ENCODE measurements around the gene CFAP65. TPM values are rescaled to one million over a fixed set of nuclear protein-coding genes. Genes with fewer than 3 reads are reported as not detected.

Gene CFAP65
- total RNA-seq, 2 experiments from 2014 or later, result not detected

DNA sequence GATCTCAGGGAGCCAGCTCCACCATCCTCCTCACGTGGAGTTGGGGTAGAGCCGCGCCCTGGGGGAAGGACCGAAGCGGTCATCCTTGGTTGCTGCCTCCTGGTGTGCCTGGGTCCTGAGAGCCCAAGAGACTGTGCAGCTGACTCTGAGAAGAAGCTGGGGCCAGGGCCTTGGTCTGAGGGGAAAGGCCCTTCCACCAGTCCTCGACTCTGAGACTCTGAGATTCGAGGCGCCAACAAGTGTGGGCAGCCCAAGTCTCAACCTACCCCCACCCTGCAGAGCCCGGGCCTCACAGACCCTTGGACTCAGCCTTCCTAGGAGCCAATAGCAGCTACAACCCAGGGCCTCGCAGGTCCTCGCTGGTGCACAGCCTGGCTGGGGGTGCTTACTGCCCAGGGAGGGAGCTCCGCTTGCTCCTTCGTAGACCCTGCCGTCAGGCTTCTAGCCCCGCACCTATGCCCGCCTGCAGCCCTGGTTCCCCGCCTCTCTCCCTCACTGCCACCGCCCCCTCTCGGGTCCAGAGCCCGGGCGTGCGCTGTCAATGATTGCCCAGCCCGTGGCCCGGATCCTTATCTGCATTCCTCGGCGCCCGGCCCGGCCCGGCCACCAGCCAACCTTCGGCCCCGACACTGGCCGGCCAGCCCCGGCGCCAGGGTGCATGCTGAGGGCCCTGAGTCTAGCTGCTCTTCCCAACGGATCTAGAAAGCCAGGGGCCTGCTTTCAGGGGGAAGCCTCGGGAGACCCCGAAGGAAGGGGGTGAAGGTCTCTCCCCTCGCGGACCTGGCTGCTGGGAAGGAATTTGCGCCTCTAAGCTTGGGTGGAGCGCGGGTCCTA is 17.4 kb upstream of the CFAP65 start:
- Mint-ChIP-seq H3K27me3 (peaks cover 70% of the 10 kb centered on the region), H3K27ac (no peak overlapping the region), H3K4me1 (peaks cover 18% of the 10 kb centered on the region), H3K4me3 (no peak overlapping the region), H3K9me3 (no peaks in the 10 kb centered on the region), H3K36me3 (ENCODE audit: low read depth) (no peaks in the 10 kb centered on the region)
- ChIA-PET POLR2A (interaction anchor here (1.4 to 1.6 kb wide), 2 partner anchors 22 to 90 kb away, joined by 4 read pairs; no protein-coding TSS in a partner anchor), CTCF (interaction anchor here (0.5 to 8.3 kb wide), 33 partner anchors 9 to 241 kb away, joined by 3 to 115 read pairs (median 5); partner anchors contain the start of genes CFAP65 and ZFAND2B)
- DNase-seq, result no peak

DNA sequence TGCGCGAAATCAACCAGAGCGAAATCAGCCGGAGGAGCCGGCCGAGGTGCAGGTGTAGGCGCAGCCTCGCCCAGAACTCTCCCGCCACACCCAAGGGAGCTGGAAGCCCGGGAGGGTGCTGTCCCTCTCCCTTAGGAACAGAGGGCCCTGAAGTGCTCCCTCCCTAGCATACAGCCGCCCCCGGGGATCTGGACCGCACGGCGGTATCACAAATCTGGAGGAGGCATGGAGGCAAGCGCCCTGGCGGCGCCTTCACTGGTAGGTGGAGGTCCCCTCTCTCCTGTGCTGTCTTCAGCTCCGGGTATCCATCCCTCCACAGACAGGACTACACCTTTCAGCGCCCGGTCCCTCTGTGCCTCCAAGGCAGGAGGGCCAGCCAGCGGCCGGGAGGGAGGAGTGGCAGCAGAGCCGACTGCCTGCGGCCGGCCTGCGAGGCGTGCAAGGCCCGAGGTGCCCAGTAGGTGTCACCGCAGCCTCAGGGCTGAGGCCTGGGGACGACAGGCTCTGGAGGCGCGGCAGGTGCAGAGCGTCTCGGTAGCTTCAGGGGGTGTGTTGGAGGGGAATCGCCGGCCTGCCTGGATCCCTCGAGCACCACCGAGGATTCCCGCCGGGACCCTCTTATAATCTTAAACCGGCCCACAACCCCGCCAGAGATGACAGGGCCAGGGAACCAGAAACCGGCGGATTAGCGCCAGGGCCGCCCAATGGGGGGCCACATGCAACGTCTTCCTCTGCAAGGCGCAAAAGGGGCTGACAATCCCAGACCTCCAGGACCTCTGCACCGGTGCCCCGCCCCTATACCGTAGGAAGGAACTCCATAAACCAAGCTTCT is 16.6 kb upstream of the CFAP65 start:
- peak; percentile 78 for DNase-seq
- CTCF ChIA-PET, result interaction anchor here (0.5 to 8.3 kb wide), 33 partner anchors 9 to 242 kb away, joined by 3 to 115 read pairs (median 5); partner anchors contain the start of genes CFAP65 and ZFAND2B
- Mint-ChIP-seq H3K4me3 (no peak overlapping the region), H3K27me3 (peaks cover 63% of the 10 kb centered on the region), H3K36me3 (ENCODE audit: low read depth) (no peaks in the 10 kb centered on the region), H3K9me3 (no peaks in the 10 kb centered on the region), H3K4me1 (peaks cover 18% of the 10 kb centered on the region), H3K27ac (no peak overlapping the region)
- POLR2A ChIA-PET, result no interaction called here

DNA sequence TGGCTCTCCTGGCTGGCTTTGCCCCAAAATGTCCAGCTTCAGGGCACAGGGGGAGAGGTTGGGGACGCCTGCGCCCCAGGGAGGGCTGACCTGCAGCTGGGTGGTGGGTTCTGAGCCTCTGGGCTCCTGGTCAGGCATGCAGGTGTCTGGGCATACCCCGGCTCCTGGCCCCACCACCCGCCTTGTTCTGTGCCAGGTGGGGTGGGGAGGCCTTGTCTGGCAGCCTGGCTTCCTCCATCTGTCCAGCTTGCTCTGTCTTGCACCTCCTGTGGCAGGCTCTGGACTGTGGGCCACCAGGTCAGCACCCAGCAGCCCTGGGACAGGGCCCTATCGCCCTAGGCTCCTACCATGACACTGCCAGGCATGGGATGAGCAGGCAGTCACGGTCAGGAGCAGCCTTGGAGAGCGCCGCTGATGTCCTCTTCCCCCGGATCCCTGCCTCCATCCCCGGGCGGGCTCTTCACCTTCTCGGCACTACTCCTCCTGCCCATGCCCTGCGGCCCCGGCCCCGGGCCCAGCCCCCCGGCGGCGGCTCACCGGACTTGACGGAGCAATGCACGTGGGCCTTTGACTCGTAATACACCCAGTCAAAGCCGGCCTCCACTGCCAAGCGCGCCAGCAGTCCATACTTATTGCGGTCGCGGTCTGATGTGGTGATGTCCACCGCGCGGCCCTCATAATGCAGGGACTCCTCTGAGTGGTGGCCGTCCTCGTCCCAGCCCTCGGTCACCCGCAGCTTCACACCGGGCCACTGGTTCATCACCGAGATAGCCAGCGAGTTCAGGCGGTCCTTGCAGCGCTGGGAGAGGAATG is 15.8 kb upstream of the CFAP65 start:
- POLR2A ChIA-PET, result no interaction called here

DNA sequence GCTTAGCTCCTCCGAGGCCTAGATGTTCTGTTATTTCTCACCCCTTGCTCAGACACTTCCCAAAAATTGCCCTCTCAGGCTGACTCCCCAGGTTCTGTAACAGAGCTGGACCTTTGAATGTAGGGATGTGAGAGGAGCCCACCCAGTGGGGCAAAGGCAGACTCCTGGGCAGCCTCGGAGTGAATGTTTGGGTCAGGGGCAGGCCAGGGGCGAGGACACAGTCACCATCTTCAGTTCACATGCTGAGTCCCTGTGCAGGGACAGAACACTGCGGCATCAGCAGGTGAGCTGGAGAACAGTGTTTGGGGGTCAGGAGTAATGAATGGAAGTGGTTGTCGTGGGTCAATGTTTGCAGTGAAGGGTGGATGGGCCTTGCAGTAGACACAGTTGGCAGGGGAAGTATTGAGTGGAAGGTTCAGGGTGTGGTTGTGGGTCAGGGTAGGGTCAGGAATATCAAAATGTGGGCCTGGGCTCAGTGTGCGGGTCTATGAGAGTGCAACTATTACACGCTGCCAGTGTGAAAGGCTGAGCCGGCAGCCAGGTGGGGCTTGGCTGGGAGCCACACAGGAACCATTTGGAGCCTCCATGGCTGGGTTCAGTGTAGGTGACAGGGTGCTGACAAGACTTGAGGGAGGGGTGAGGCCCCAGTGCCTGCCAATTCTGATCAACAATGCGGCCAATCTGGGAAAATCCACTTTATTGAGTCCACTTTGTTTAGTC is 15.0 kb upstream of the CFAP65 start:
- Mint-ChIP-seq H3K9me3 (no peaks in the 10 kb centered on the region), H3K27ac (no peak overlapping the region), H3K27me3 (peaks cover 52% of the 10 kb centered on the region), H3K36me3 (ENCODE audit: low read depth) (no peaks in the 10 kb centered on the region), H3K4me3 (no peak overlapping the region), H3K4me1 (peaks cover 16% of the 10 kb centered on the region)
- ChIA-PET CTCF (interaction anchor here (1.1 to 8.3 kb wide), 2 partner anchors 48 to 63 kb away, joined by 4 to 115 read pairs; no protein-coding TSS in a partner anchor), POLR2A (no interaction called here)
- DNase-seq, result no peak

More for the DNA sequence above, 15.8 kb upstream of the CFAP65 start:
- Mint-ChIP-seq H3K4me3 (no peak overlapping the region), H3K36me3 (ENCODE audit: low read depth) (no peaks in the 10 kb centered on the region), H3K27me3 (peaks cover 58% of the 10 kb centered on the region), H3K4me1 (peaks cover 18% of the 10 kb centered on the region), H3K9me3 (no peaks in the 10 kb centered on the region), H3K27ac (no peak overlapping the region)
- no peak for DNase-seq
- CTCF ChIA-PET, result interaction anchor here (1.1 to 8.3 kb wide), 13 partner anchors 8 to 198 kb away, joined by 3 to 115 read pairs (median 6); no protein-coding TSS in a partner anchor

DNA sequence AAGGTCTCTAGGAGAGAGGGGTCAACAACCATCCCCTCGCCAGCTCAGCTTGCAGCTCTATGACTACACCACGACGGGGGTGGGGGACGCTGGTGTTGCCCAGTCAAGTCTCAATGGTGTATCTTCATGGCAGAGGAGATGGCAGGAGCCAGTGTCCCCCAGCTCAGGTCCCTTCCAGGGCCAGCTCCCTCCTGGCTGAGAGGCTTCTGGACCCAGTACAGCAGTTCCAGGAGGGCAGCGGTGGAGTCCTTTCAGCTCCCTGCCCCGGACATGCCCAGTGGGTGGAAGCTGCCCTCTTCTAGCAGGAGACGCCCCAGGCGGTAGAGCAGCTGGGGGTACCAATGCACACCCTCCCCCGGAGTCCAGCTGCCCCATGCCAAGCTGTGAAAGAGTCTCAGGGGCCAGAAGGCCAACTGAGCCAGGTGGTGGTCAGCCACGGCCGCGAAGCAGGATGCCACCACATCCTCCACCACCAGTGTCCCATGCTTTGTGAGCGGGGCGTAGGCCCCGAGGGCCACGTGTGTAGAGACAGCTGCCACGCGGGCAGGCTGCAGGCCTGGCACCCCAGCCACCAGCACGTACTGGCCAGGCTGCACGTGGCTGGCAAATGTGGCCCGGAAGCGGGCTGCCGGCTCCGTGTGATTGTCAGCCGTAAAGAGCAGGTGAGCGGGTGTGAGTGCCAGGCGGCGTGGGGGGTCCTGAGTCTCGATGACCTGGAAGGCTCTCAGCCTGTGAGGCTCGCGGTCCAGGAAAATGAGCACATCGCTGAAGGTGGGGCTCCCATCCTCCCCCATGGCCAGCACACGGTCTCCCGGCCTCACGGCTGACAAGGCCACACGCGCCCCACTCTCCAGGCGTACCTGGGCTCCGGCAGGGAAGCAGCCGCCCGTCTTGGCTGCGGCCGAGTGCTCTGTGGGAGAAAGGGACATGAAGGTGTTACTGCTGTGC is 13.9 kb upstream of the CFAP65 start:
- peaks cover 54% of the 10 kb centered on the region for H3K27me3 Mint-ChIP-seq
- DNase-seq, result no peak
- peaks cover 15% of the 10 kb centered on the region for H3K4me1 Mint-ChIP-seq
- no peak overlapping the region for H3K27ac Mint-ChIP-seq
- H3K36me3 Mint-ChIP-seq (ENCODE audit: low read depth), result no peaks in the 10 kb centered on the region
- ChIA-PET CTCF (interaction anchor here (1.1 to 8.3 kb wide), 4 partner anchors 26 to 99 kb away, joined by 4 to 115 read pairs (median 5); no protein-coding TSS in a partner anchor), POLR2A (no interaction called here)
- no peak overlapping the region for H3K4me3 Mint-ChIP-seq
- H3K9me3 Mint-ChIP-seq, result no peaks in the 10 kb centered on the region

DNA sequence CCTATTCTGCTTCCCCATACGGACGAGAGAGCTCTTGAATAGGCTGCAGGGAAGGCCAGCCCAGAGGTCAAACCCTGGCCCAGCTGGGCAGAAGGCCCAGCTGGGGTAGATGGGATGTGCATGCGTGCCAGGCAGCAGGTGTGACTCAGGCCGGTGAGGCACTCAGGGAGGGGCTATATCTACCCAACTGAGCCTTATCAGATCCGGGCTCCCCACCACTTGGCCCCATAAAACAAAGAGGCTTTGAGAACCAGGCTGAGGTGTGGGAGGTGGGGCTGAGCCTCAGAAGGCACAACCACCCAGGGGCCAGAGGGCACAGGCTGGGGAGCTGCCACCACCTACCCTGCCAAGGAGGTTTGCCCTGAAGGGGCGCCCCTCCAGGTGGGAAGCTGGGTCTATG is 8.0 kb upstream of the CFAP65 start:
- CTCF ChIA-PET, result interaction anchor here (1.4 kb wide), 1 partner anchor 9 kb away, joined by 5 read pairs; no protein-coding TSS in a partner anchor
- no peak for DNase-seq
- Mint-ChIP-seq H3K4me1 (no peaks in the 10 kb centered on the region), H3K4me3 (no peak overlapping the region), H3K36me3 (ENCODE audit: low read depth) (no peaks in the 10 kb centered on the region), H3K27ac (no peak overlapping the region), H3K9me3 (no peaks in the 10 kb centered on the region), H3K27me3 (peaks cover 36% of the 10 kb centered on the region)
- POLR2A ChIA-PET, result no interaction called here

DNA sequence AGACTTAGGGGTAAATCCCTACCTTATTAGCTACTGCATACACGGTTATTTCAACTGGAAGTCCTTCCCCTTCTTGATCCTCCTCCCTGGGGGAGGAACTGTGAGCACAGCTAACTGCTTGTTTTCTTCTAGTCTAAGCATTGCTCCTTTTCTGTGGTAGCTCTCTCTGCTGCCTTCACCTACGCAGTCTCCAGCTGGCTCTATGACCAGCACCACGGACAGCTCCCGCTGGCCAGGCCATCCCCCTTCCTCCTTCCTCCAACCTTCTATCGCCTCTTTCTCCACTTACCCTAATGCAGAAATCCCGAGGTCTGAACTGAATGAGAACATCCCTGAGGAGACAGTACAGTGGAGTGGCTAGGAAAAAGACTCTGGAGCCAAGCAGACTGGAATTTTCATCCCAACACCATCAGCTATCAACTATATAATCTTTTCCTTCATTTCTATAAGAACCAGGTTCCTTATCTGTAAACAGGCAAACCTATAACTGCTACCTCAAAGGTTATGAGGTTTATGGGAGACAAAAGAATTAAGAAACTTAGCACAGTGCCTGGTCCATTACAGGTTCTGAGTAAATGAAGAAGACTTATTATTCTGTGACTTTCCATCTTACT is 4.7 kb upstream of the CFAP65 start:
- Mint-ChIP-seq H3K27me3 (peaks cover 45% of the 10 kb centered on the region), H3K36me3 (ENCODE audit: low read depth) (no peaks in the 10 kb centered on the region)
- POLR2A ChIA-PET, result no interaction called here

DNA sequence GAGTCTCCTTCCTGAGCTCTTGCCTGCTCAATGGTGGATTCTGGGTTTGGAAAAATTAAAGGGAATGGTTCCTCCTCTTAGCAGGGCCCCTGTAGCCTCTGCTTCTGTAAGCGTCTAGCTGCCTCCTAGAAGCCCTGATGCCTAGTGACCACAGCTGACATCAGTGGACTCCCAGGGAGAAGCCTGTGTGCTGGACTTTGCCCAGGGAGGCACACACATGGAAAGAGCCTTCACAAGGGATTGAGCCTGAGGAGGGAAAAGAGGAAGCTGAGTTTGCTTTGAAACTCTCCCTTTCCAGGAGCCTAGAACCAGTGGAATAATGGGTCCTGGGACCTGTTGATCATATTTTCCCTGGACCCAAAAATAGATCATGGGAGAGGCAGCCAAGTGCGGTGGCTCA is 1.4 kb upstream of the CFAP65 start:
- Mint-ChIP-seq H3K4me1 (peaks cover 4% of the 10 kb centered on the region), H3K27ac (no peak overlapping the region), H3K9me3 (no peaks in the 10 kb centered on the region), H3K36me3 (ENCODE audit: low read depth) (no peaks in the 10 kb centered on the region), H3K27me3 (peaks cover 45% of the 10 kb centered on the region), H3K4me3 (no peak overlapping the region)
- ChIA-PET POLR2A (no interaction called here), CTCF (interaction anchor here (0.9 to 5.1 kb wide), 6 partner anchors 13 to 252 kb away, joined by 3 to 27 read pairs (median 6); no protein-coding TSS in a partner anchor)
- no peak for DNase-seq

More for the DNA sequence above, 4.7 kb upstream of the CFAP65 start:
- Mint-ChIP-seq H3K9me3 (no peaks in the 10 kb centered on the region), H3K4me1 (peaks cover 3% of the 10 kb centered on the region), H3K27ac (no peak overlapping the region), H3K4me3 (no peak overlapping the region)
- DNase-seq, result peak; percentile 39
- CTCF ChIA-PET, result interaction anchor here (0.6 to 2.6 kb wide), 8 partner anchors 13 to 249 kb away, joined by 3 to 8 read pairs (median 4); no protein-coding TSS in a partner anchor

DNA sequence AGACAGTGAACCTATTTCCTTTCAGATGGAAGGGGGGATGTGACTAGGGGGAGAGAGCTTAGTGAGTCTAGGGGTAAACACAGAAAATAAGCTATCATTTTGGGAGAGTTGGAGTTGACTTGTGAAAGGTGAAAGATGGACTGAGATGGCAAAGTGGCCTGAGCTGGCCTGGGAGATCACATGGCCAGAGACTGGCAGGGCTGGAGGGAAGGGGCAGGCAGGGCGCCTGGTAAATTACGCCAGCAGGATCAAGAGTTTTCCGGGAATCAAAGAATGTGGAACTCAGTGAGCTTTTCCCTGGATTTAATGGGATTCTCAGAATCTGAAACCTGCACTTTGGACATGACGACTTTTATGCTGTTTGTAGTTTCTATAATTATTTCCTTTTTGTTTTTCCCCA is 841 bp upstream of the CFAP65 start:
- no peaks in the 10 kb centered on the region for H3K36me3 Mint-ChIP-seq (ENCODE audit: low read depth)
- no peak for DNase-seq
- no peak overlapping the region for H3K27ac Mint-ChIP-seq
- H3K9me3 Mint-ChIP-seq, result no peaks in the 10 kb centered on the region
- ChIA-PET POLR2A (no interaction called here), CTCF (interaction anchor here (0.8 to 5.1 kb wide), 7 partner anchors 12 to 253 kb away, joined by 3 to 27 read pairs (median 6); no protein-coding TSS in a partner anchor)
- H3K4me1 Mint-ChIP-seq, result peaks cover 4% of the 10 kb centered on the region
- peaks cover 45% of the 10 kb centered on the region for H3K27me3 Mint-ChIP-seq
- H3K4me3 Mint-ChIP-seq, result no peak overlapping the region

DNA sequence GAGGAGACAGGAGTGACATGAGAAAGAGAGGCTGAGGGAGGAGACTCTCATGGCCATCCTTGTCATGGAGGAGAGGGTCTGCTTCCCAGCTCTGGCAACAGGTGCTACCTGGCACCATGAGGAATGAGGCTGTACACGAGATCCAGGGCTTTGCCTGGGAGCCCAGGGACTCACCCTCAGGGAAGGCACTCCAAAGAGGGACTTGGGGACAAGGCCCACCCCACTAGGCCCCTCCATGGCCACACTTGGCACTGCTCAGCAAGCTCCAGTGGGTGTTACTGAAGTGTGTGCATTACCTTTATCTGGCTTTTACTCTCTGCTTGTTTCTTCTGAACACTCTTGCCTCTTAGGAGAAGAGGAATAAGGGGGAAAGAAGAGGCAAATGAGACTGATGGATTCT is 2.7 kb downstream of the CFAP65 start:
- H3K9me3 Mint-ChIP-seq, result no peaks in the 10 kb centered on the region
- no peak overlapping the region for H3K4me3 Mint-ChIP-seq
- H3K27ac Mint-ChIP-seq, result no peak overlapping the region
- no peak for DNase-seq
- peaks cover 55% of the 10 kb centered on the region for H3K27me3 Mint-ChIP-seq
- ChIA-PET CTCF (interaction anchor here (5.1 kb wide), 1 partner anchor 9 kb away, joined by 27 read pairs; no protein-coding TSS in a partner anchor), POLR2A (no interaction called here)
- H3K4me1 Mint-ChIP-seq, result peaks cover 4% of the 10 kb centered on the region
- H3K36me3 Mint-ChIP-seq (ENCODE audit: low read depth), result no peaks in the 10 kb centered on the region
